ENCODE data around the gene FYTTD1.
A peak's percentile ranks its signal among the peaks of the same experiment; 100 is the strongest.

Gene FYTTD1

GRCh38 chr3:197737319-197737649, 12.4 kb upstream of the FYTTD1 start:
- ATAC-seq: no peak
- DNase-seq: no peak

DNA sequence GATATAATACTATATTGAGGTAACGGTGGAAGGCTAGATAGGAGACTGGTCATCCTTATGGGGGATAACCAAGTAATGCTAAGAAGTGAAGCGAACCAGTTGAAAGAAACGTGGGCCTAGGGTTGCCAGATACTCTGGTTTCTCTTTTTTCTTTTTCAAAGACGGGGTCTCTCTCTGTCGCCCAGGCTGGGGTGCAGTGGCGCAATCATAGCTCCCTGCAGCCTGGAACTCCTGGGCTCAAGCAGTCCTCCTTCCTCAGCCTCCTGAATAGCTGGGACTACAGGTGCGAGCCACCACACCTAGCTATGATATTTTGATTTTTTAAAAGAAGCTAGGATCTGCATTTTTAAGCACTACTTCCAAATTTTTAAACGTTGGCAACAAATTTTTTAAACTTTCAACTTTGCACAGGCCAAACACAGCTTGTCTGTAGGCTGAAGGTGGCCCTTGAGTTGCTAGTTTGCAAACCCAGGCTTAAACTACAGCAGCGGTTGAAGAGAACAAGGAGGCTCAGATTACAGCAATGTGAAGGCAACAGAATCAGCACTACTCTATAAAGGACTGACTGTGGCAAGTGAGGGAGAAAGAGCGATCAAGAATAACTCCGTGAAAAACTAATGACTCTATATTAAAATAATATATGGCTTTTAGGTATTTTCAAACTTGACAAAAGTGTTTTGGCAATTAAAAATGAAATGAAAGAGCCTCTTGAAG, 11.8 kb upstream of the FYTTD1 start:
- no peak for DNase-seq
- ATAC-seq: no peak

GRCh38 chr3:197742787-197743186, 6.9 kb upstream of the FYTTD1 start:
- ATAC-seq (no peak), DNase-seq (no peak)

- ATAC-seq (no peak), DNase-seq (no peak)
These were observed 3.5 kb upstream of the FYTTD1 start for GRCh38 chr3:197746209-197746608.

- ATAC-seq (no peak), DNase-seq (no peak)
These were observed 2.9 kb upstream of the FYTTD1 start for GRCh38 chr3:197746801-197747237.

- ATAC-seq: no peak
These were observed 927 bp upstream of the FYTTD1 start for GRCh38 chr3:197748597-197749314.

DNA sequence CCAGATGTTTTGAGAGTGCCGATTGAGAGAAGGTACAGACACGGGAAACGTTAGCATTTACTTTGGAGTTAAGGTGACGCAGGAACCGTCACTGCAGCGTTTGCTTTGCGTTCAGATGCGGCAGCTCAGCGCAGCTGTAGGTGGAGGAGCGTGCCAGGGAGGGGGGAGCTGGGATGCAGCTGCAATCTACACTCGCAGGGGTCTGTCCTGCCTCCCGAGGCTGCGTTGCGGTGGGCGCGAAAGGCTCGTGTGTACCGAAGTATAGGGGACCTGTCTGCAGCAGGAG, 425 bp upstream of the FYTTD1 start:
- DNase-seq: peak; percentile 56
- ATAC-seq: peak; percentile 50

More at GRCh38 chr3:197748597-197749314, 927 bp upstream of the FYTTD1 start:
- no peak for DNase-seq

- ATAC-seq (peak; percentile 65), DNase-seq (peak; percentile 71)
These were observed 731 bp downstream of the FYTTD1 start for GRCh38 chr3:197750396-197750831.

GRCh38 chr3:197750858-197751737, 1.4 kb downstream of the FYTTD1 start:
- DNase-seq: peak; percentile 57
- ATAC-seq: no peak

DNA sequence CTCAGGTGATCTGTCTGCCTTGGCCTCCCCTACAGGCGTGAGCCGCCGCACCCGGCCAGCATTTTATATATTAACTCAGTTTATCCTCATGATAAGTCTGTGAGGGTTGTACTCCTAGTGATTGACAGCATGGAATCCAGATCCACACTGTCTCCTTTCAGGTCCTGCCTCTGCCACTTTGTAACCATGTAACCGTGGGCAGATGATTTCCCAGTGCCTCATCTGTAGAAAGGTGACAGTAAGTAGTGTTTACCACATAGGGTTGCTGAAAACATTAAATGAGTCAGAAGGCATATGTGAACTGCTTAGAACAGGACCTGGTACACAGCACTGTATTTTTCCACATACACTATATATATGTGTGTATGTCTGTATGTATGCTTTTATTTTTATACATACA, 2.4 kb downstream of the FYTTD1 start:
- DNase-seq: no peak

DNA sequence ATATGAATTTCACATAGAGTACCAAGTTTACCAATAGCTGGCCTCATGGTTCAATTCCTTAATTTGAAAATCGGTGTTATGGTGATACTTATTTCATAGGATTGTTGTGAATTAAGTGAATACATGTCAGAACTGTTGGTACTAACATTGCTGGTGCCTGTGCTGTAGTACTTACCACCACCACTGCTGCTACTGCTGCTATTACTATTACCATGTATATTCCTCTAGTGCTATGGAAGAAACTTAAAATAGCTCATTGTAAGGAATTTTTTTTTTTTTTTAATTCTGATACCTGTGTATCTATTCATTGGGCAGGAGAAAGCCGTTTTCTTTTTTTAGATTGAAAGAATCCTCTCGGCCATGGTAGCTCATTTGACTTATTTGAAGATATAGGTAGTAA, 3.6 kb downstream of the FYTTD1 start:
- ATAC-seq: no peak
- DNase-seq: no peak

More for the DNA sequence above, 2.4 kb downstream of the FYTTD1 start:
- peak; percentile 30 for ATAC-seq

- DNase-seq (no peak), ATAC-seq (no peak)
These were observed 7.0 kb downstream of the FYTTD1 start for GRCh38 chr3:197756704-197757103.

DNA sequence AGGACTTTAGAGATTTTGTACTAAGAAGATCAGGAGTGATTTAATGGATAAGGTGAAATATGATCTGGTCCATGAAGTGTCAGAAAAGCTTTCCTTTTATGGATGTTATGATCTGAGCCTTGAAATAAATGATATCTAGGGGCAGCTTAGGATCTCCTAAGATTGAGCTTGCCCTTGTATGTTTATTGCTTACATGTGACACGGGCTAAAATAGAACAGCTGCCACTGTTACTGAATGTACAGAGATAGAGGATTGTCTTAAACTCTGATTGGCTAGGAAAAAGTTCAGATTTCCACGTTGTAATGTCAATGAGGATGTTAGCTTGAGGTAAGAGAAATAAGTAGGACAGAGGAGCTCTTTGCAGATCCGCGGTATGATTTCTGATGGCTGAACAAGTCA, 8.8 kb downstream of the FYTTD1 start:
- DNase-seq (no peak), ATAC-seq (no peak)

DNA sequence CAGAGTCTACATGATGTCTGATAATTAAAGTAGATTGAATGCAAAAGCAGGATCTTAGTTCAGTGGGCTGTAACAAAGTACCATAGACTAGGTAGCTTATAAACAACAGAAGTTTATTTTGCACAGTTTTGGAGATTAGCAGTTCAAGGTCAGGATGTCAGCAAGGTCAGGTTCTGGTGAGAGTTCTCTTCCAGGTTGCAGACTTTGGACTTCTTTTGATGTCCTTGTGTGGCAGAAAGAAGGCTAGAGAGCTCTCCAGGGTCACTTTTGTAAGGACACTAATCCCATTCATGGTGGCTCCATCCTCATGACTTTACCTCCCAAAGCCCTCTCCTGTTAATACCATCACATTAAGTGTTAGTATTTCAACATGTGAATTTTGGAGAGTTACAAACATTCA, 12.1 kb downstream of the FYTTD1 start:
- no peak for ATAC-seq

DNA sequence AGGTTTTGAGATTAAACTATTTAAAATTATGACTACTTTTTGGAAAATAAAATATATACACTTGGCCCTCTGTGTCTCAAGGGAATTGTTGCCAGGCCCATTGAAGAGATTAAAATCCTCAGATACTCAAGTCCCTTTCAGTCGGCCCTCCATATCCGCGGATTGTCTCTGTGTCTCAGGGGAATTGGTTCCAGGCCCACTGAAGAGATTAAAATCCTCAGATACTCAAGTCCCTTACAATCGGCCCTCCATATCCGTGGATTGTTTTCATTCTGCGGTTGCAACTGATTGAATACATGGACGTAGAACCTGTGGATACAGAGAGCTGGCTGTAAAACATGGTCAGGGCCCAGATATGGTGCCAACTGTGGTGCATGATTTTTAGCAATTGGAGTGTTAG, 25.6 kb downstream of the FYTTD1 start:
- DNase-seq: no peak
- no peak for ATAC-seq

More for the DNA sequence above, 12.1 kb downstream of the FYTTD1 start:
- DNase-seq: no peak

DNA sequence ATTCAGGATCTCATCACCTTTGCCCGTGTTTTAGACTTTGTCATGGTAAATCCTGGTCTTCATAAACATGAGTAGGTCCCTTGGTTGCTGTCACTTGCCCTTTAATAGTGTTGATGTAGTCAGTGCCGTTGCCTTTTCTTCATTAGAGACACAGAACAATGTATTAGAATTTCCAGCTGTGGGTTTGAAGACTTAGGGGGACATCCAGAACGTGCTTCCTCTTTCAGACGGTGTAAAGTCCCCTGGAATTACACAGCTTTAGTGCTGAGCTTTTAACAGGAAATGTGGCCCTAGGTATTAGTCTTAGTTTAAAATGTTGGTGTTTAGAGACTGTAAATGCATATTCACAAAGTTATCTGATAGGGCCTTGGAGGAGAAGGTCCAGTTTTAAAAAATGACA, 32.5 kb downstream of the FYTTD1 start:
- DNase-seq (no peak), ATAC-seq (peak; percentile 59)

DNA sequence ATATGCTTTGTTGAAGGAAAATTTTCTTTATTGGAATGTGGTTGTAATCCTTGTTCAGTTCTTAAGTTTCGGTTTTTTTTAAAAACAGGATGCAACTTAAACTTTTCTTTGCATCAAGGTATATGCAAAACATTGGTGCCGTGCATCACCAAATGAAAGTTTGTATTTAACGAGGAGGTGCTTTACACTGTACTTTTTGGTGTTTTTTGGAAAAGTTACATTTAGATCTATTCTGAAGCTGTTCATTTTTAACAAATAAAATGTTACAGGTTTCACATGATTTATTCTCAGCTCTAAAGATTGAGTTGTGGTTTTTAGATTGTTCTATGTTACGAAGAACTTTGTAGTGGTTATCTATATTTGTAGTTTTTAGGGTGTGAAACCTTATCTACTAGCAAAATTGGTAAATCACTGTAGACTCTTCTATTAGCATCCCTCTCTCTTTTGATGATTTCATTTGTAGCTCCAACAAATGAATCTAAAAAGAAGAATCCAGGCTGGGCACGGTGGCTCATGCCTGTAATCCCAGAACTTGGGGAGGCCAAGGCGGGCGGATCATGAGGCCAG, 34.4 kb downstream of the FYTTD1 start:
- no peak for DNase-seq
- no peak for ATAC-seq

- ATAC-seq: no peak
- DNase-seq: no peak
These were observed 37.7 kb downstream of the FYTTD1 start for GRCh38 chr3:197787412-197787811.

GRCh38 chr3:197789309-197789708, 39.6 kb downstream of the FYTTD1 start:
- no peak for ATAC-seq
- DNase-seq: no peak

- no peak for ATAC-seq
- DNase-seq: no peak
These were observed 40.4 kb downstream of the FYTTD1 start for GRCh38 chr3:197790033-197790432.

DNA sequence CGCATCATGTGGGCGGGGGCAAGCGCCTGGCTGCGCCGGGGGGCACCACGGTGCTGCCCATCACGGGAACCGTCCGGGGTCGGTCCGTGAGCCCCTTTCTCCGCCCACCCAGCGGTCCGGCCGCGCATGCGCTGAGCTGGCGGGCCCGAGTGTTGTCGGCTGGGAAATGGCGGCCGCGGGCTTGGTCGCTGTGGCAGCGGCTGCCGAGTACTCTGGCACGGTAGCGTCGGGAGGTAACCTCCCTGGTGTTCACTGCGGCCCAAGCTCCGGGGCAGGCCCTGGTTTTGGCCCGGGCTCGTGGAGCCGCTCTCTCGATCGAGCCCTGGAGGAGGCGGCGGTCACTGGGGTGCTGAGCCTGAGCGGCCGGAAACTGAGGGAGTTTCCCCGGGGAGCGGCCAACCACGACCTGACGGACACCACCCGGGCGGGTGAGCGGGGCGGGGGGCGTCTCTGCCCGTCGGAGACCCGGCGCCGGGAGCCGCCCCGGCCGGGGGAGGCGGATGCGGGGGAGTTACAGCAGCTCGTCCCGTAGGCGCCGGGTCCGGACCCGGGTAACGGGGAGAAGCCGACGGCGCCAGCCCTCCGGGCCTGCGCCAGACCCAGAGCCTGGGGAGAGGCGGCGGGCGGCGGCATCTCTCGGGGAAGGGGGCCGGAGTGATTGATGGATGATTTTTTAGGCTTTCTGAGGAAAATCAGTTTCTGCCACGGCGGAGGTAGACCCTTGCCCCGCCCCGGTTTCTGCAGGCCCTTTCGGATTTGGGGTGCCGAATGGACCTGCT, 41.6 kb downstream of the FYTTD1 start, which contains the start of gene LRCH3:
Gene LRCH3 (plus strand): TSS at position 142 of the 779 bp plus-strand sequence. CDS start 25 bp downstream, at position 167.
- peak; percentile 92 for DNase-seq
- peak; percentile 66 for ATAC-seq
